Measurements from ENCODE around the gene SBF1. TPM values are rescaled to one million over a fixed set of nuclear protein-coding genes. Genes with fewer than 3 reads are reported as not detected.

Gene SBF1
- total RNA-seq, 1 donor from 2014 or later: 104 TPM

GRCh38 chr22:50517495-50518260 is 42.8 kb upstream of the SBF1 start:
- Mint-ChIP-seq H3K4me1 (ENCODE audit: low read depth) (no peaks in the 10 kb centered on the region), H3K4me3 (ENCODE audit: unreplicated experiment) (no peak overlapping the region), H3K27ac (ENCODE audit: unreplicated experiment) (no peak overlapping the region), H3K9me3 (ENCODE audit: low read depth) (no peaks in the 10 kb centered on the region), H3K27me3 (ENCODE audit: low read depth) (no peaks in the 10 kb centered on the region), H3K36me3 (ENCODE audit: low read depth) (peaks cover 8% of the 10 kb centered on the region)
- peak; percentile 82 for DNase-seq (ENCODE audit: low spot score)
- TF ChIP-seq, protein P1, sequence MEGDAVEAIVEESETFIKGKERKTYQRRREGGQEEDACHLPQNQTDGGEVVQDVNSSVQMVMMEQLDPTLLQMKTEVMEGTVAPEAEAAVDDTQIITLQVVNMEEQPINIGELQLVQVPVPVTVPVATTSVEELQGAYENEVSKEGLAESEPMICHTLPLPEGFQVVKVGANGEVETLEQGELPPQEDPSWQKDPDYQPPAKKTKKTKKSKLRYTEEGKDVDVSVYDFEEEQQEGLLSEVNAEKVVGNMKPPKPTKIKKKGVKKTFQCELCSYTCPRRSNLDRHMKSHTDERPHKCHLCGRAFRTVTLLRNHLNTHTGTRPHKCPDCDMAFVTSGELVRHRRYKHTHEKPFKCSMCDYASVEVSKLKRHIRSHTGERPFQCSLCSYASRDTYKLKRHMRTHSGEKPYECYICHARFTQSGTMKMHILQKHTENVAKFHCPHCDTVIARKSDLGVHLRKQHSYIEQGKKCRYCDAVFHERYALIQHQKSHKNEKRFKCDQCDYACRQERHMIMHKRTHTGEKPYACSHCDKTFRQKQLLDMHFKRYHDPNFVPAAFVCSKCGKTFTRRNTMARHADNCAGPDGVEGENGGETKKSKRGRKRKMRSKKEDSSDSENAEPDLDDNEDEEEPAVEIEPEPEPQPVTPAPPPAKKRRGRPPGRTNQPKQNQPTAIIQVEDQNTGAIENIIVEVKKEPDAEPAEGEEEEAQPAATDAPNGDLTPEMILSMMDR (IDR thresholded peaks at IDR 0.05): no peak

- H3K36me3 Mint-ChIP-seq (ENCODE audit: low read depth): peaks cover 9% of the 10 kb centered on the region
- H3K27ac Mint-ChIP-seq (ENCODE audit: unreplicated experiment): no peak overlapping the region
- DNase-seq (ENCODE audit: low spot score): no peak
- no peak overlapping the region for H3K4me3 Mint-ChIP-seq (ENCODE audit: unreplicated experiment)
- H3K9me3 Mint-ChIP-seq (ENCODE audit: low read depth): no peaks in the 10 kb centered on the region
- no peaks in the 10 kb centered on the region for H3K27me3 Mint-ChIP-seq (ENCODE audit: low read depth)
- TF ChIP-seq, protein P1 (IDR thresholded peaks at IDR 0.05): no peak
- no peaks in the 10 kb centered on the region for H3K4me1 Mint-ChIP-seq (ENCODE audit: low read depth)
Measured at GRCh38 chr22:50516891-50517290, 42.1 kb upstream of the SBF1 start.

DNA sequence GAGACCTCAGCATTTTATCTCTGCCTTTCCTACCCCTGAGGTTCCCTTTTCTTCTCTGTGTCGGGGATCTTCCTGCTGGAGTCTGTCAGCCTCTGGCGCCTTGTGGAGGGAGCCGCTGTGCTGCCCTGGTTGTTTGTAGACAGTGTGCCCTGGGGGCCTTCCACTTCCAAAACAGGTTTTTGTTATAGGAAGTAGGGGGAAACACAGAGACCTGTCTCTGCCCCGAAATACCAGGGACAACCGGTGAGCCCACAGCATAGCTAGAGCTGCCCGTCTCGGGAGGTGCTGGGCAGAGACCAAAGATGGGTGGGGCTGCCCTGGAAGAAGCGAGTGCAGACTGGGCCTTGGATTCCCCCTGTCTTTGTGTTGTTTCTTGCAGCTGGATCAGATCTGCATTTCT is 41.2 kb upstream of the SBF1 start:
- no peak overlapping the region for H3K27ac Mint-ChIP-seq (ENCODE audit: unreplicated experiment)
- TF ChIP-seq, protein P1 (IDR thresholded peaks at IDR 0.05): no peak
- H3K4me3 Mint-ChIP-seq (ENCODE audit: unreplicated experiment): no peak overlapping the region
- H3K9me3 Mint-ChIP-seq (ENCODE audit: low read depth): no peaks in the 10 kb centered on the region
- no peak for DNase-seq (ENCODE audit: low spot score)
- H3K27me3 Mint-ChIP-seq (ENCODE audit: low read depth): no peaks in the 10 kb centered on the region
- H3K4me1 Mint-ChIP-seq (ENCODE audit: low read depth): no peaks in the 10 kb centered on the region
- H3K36me3 Mint-ChIP-seq (ENCODE audit: low read depth): peaks cover 9% of the 10 kb centered on the region

DNA sequence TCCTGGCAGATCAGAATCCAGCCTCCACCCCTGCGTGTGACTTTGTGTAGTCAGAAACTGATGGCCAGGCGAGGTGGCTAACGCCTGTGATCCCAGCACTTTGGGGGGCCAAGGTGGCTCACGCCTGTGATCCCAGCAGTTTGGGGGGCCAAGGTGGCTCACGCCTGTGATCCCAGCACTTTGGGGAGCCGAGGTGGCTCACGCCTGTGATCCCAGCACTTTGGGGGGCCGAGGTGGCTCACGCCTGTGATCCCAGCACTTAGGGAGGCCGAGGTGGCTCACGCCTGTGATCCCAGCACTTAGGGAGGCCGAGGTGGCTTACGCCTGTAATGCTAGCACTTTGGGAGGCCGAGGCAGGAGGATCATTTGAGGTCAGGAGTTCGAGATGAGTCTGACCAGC is 38.3 kb upstream of the SBF1 start:
- H3K27me3 Mint-ChIP-seq (ENCODE audit: low read depth): no peaks in the 10 kb centered on the region
- no peak overlapping the region for H3K27ac Mint-ChIP-seq (ENCODE audit: unreplicated experiment)
- H3K36me3 Mint-ChIP-seq (ENCODE audit: low read depth): peaks cover 5% of the 10 kb centered on the region
- peaks cover 11% of the 10 kb centered on the region for H3K4me1 Mint-ChIP-seq (ENCODE audit: low read depth)
- TF ChIP-seq, protein P1 (IDR thresholded peaks at IDR 0.05): no peak
- no peak overlapping the region for H3K4me3 Mint-ChIP-seq (ENCODE audit: unreplicated experiment)
- no peak for DNase-seq (ENCODE audit: low spot score)
- H3K9me3 Mint-ChIP-seq (ENCODE audit: low read depth): no peaks in the 10 kb centered on the region

GRCh38 chr22:50508897-50509296 is 34.1 kb upstream of the SBF1 start:
- H3K36me3 Mint-ChIP-seq (ENCODE audit: low read depth): peaks cover 1% of the 10 kb centered on the region
- H3K4me1 Mint-ChIP-seq (ENCODE audit: low read depth): peaks cover 13% of the 10 kb centered on the region
- TF ChIP-seq, protein P1 (IDR thresholded peaks at IDR 0.05): no peak
- peak overlapping the region; percentile 94 for H3K27ac Mint-ChIP-seq (ENCODE audit: unreplicated experiment)
- DNase-seq (ENCODE audit: low spot score): no peak
- H3K9me3 Mint-ChIP-seq (ENCODE audit: low read depth): no peaks in the 10 kb centered on the region
- peak overlapping the region; percentile 89 for H3K4me3 Mint-ChIP-seq (ENCODE audit: unreplicated experiment)
- no peaks in the 10 kb centered on the region for H3K27me3 Mint-ChIP-seq (ENCODE audit: low read depth)

Data from chondrocyte (in vitro differentiated cells).